A673 (cell line): Measurements from ENCODE around the gene KCNQ1.

Experiments
- EZH2 ChIP-seq: fragments of 200-600 bp; sonication (generic); IDR thresholded peaks from 2 replicates; pipeline ENCODE4 v1.6.1; 2017; ENCODE audit warnings: borderline replicate concordance, low read depth, mild to moderate bottlenecking, mixed read lengths, antibody characterized with exemption, low read length; ENCODE audit not compliant: poor library complexity, severe bottlenecking
- TF ChIP-seq, protein P1 (sequence below): fragments of 300-800, 200-600 bp; sonication (generic); conservative IDR thresholded peaks from 2 replicates; pipeline ENCODE4 v1.5.1; 2017; ENCODE audit warnings: low read depth, mild to moderate bottlenecking, antibody characterized with exemption, low read length, moderate library complexity, mixed read lengths

DNA sequence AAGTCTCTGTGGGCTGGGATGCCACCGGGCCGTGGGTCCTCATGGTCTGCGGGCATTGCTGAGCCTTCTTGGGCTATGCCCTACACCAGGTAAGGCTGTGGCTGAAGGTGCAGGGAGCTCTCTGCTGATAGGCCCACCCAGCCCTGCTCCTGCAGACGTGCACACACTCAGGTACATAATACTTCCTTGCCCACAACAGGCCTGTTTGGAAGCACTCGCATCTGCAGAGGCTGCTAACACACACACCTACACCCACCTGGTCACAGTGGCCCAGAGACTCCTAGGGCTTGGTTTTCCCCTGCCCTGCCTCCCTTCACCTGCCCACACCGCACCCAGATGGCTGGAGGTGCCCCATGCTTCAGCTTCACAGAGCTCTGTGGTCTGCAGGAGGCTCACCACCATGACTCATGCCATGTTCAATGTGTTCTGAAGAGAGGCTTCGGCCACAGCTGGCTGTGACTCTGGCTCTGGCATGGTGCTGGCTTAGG lies 327.8 kb downstream of the KCNQ1 start:
- TF ChIP-seq, protein P1, sequence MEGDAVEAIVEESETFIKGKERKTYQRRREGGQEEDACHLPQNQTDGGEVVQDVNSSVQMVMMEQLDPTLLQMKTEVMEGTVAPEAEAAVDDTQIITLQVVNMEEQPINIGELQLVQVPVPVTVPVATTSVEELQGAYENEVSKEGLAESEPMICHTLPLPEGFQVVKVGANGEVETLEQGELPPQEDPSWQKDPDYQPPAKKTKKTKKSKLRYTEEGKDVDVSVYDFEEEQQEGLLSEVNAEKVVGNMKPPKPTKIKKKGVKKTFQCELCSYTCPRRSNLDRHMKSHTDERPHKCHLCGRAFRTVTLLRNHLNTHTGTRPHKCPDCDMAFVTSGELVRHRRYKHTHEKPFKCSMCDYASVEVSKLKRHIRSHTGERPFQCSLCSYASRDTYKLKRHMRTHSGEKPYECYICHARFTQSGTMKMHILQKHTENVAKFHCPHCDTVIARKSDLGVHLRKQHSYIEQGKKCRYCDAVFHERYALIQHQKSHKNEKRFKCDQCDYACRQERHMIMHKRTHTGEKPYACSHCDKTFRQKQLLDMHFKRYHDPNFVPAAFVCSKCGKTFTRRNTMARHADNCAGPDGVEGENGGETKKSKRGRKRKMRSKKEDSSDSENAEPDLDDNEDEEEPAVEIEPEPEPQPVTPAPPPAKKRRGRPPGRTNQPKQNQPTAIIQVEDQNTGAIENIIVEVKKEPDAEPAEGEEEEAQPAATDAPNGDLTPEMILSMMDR: no peak
- TF ChIP-seq EZH2: no peak
